22Rv1 (cell line): Measurements from ENCODE around the gene ANO10.

Source experiments
- CTCF ChIP-seq: fragments of 450-650 bp; IDR thresholded peaks from 2 replicates; pipeline ENCODE4 v1.5.1; 2017; ENCODE audit warnings: mild to moderate bottlenecking
- ZFX ChIP-seq: fragments of 450-650 bp; IDR thresholded peaks from 2 replicates; pipeline ENCODE4 v1.6.1; 2017; ENCODE audit warnings: antibody characterized with exemption, borderline replicate concordance

GRCh38 chr3:43581343-43581742 lies 40.5 kb downstream of the ANO10 start:
- TF ChIP-seq CTCF (no peak), ZFX (no peak)
